ENCODE measurements around the gene GAL. TPM values are rescaled to one million over a fixed set of nuclear protein-coding genes. Genes with fewer than 3 reads are reported as not detected.

The GAL gene
- total RNA-seq, 4 donors from 2014 or later = not detected

DNA sequence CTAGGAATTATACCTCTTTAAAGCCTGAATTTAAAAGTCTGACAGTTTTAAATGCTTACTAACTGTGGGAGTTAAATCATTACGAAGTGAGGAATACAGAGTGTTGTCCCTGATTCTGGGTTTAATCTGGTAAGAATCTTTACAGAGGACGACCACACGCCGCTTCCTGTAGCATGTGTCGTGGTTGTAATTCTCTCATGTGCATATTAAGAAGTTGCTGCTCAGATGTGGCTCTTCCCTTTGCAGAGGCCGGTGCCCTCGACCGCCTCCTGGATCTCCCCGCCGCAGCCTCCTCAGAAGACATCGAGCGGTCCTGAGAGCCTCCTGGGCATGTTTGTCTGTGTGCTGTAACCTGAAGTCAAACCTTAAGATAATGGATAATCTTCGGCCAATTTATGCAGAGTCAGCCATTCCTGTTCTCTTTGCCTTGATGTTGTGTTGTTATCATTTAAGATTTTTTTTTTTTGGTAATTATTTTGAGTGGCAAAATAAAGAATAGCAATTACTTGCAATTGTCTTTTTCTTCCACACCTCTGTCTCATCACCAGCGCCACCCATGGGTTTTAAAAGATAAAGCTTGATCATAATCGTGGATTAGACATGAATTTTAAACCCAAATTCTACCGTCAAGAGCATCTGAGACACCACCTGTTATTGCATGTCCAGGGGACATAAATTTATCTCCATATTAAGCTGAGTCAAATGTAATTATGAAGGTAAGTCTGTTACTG lies 6.5 kb downstream of the GAL start:
- ATAC-seq (no peak), DNase-seq (no peak)
- Histone ChIP-seq H3K4me1 (no peaks in the 10 kb centered on the region), H3K36me3 (no peaks in the 10 kb centered on the region), H3K4me3 (no peak overlapping the region), H3K9me3 (no peaks in the 10 kb centered on the region), H3K27me3 (peaks cover 17 to 26% (median 17%) of the 10 kb centered on the region in 3 donors), H3K27ac (no peak overlapping the region)
- in situ Hi-C loops (cut with MboI; ENCODE audit: low sequenced_read_pairs in 4 of 4) = no loop called here
- TF ChIP-seq, protein P1, sequence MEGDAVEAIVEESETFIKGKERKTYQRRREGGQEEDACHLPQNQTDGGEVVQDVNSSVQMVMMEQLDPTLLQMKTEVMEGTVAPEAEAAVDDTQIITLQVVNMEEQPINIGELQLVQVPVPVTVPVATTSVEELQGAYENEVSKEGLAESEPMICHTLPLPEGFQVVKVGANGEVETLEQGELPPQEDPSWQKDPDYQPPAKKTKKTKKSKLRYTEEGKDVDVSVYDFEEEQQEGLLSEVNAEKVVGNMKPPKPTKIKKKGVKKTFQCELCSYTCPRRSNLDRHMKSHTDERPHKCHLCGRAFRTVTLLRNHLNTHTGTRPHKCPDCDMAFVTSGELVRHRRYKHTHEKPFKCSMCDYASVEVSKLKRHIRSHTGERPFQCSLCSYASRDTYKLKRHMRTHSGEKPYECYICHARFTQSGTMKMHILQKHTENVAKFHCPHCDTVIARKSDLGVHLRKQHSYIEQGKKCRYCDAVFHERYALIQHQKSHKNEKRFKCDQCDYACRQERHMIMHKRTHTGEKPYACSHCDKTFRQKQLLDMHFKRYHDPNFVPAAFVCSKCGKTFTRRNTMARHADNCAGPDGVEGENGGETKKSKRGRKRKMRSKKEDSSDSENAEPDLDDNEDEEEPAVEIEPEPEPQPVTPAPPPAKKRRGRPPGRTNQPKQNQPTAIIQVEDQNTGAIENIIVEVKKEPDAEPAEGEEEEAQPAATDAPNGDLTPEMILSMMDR (IDR thresholded peaks at IDR 0.05 in 4 of 5, conservative IDR thresholded peaks at IDR 0.05 in 1 of 5) = no peak
- no peak for TF ChIP-seq POLR2A (IDR thresholded peaks at IDR 0.05)
- intact Hi-C loops (cut with DNase I; ENCODE audit: low total_unique reads) = no loop called here

- TF ChIP-seq, protein P1 (IDR thresholded peaks at IDR 0.05 in 4 of 5, conservative IDR thresholded peaks at IDR 0.05 in 1 of 5) = no peak
- TF ChIP-seq POLR2A (IDR thresholded peaks at IDR 0.05) = no peak
- DNase-seq (no peak), ATAC-seq (no peak)
- intact Hi-C loops (cut with DNase I; ENCODE audit: low total_unique reads) (no loop called here), in situ Hi-C loops (cut with MboI; ENCODE audit: low sequenced_read_pairs in 4 of 4) (no loop called here)
- H3K27me3 ChIP-seq = peaks cover 12 to 26% (median 17%) of the 10 kb centered on the region in 3 donors
- H3K4me3 ChIP-seq = no peak overlapping the region
- no peaks in the 10 kb centered on the region for H3K9me3 ChIP-seq
- H3K4me1 ChIP-seq = no peaks in the 10 kb centered on the region
- H3K36me3 ChIP-seq = no peaks in the 10 kb centered on the region
- no peak overlapping the region for H3K27ac ChIP-seq
Measured at GRCh38 chr11:68691402-68691784, 7.0 kb downstream of the GAL start.

- Histone ChIP-seq H3K27ac (no peak overlapping the region), H3K9me3 (no peaks in the 10 kb centered on the region), H3K4me1 (no peaks in the 10 kb centered on the region), H3K4me3 (no peak overlapping the region), H3K36me3 (no peaks in the 10 kb centered on the region), H3K27me3 (peaks cover 4 to 22% (median 17%) of the 10 kb centered on the region in 3 donors)
- intact Hi-C loops (cut with DNase I; ENCODE audit: low total_unique reads) = no loop called here
- DNase-seq (no peak), ATAC-seq (no peak)
- no peak for TF ChIP-seq POLR2A (IDR thresholded peaks at IDR 0.05)
- in situ Hi-C loops (cut with MboI; ENCODE audit: low sequenced_read_pairs in 4 of 4) = no loop called here
Measured at GRCh38 chr11:68692115-68692514, 7.8 kb downstream of the GAL start.

DNA sequence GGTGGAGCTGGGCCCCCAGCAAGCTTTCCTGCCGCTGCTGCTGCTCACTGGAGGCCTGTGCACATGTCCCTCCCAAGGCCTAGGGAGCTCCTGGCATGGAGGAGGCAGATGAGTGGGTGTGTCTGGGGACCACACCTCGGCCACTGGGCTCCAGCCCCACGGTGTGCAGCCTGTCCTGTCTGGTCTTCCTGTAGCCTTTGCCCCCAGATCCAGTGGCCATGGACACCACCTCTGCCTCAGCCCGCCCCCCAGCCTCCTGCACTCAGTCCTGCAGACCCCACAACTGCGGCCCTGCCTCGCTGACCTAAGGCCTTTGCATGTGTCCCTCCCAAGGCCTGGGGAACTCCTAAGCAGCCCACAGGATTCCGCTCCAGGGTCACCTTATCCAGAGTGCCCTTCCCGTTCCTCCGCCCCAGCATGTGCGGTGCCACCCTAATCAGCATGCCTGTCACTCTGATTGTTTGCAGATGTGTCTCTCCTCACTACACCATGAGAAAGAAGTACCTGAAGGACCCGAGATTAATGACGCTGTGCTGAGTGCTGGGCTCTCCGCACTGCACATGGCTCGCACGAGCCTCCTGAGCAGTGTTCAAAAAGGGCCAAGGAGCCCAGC lies 8.6 kb downstream of the GAL start:
- DNase-seq (no peak), ATAC-seq (no peak)
- Histone ChIP-seq H3K4me1 (no peaks in the 10 kb centered on the region), H3K4me3 (no peak overlapping the region), H3K27ac (no peak overlapping the region), H3K36me3 (no peaks in the 10 kb centered on the region), H3K27me3 (peaks cover 0 to 25% (median 22%) of the 10 kb centered on the region in 3 donors), H3K9me3 (no peaks in the 10 kb centered on the region)
- TF ChIP-seq POLR2A (IDR thresholded peaks at IDR 0.05) = no peak
- TF ChIP-seq, protein P1 (IDR thresholded peaks at IDR 0.05 in 4 of 5, conservative IDR thresholded peaks at IDR 0.05 in 1 of 5) = no peak
- intact Hi-C loops (cut with DNase I; ENCODE audit: low total_unique reads) (no loop called here), in situ Hi-C loops (cut with MboI; ENCODE audit: low sequenced_read_pairs in 4 of 4) (no loop called here)

DNA sequence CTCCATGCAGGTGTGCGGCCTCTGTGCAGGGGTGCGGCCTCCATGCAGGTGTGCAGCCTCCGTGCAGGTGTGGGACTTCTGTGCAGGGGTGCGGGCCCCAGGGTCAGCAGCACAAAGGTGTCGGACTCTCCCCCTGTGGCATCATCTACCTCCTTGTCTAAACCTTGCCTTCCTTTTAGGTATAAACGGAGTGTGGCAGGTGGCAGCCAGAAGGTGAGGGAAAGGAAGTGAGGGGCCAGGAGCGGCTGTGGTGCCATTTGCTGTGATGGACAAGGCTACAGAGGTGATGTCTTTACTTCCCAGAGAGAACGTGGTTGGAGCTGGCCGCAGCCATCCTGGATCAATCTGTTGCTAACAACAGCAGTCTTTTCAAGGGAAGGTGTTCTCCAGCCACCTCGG lies 9.1 kb downstream of the GAL start:
- H3K36me3 ChIP-seq = no peaks in the 10 kb centered on the region
- peaks cover 0 to 24% (median 19%) of the 10 kb centered on the region in 3 donors for H3K27me3 ChIP-seq
- TF ChIP-seq, protein P1 (IDR thresholded peaks at IDR 0.05 in 4 of 5, conservative IDR thresholded peaks at IDR 0.05 in 1 of 5) = no peak
- no peak for ATAC-seq
- intact Hi-C loops (cut with DNase I; ENCODE audit: low total_unique reads) = no loop called here
- in situ Hi-C loops (cut with MboI; ENCODE audit: low sequenced_read_pairs in 4 of 4) = no loop called here
- no peaks in the 10 kb centered on the region for H3K4me1 ChIP-seq
- no peak overlapping the region for H3K27ac ChIP-seq
- H3K4me3 ChIP-seq = no peak overlapping the region
- H3K9me3 ChIP-seq = no peaks in the 10 kb centered on the region
- DNase-seq = no peak
